Testis (tissue), 2 donors: Measurements from ENCODE around the gene MAGEA8.

ENCODE experiments used
- POLR2A ChIP-seq: fragments of 450-650 bp; IDR thresholded peaks from one replicate; pipeline ENCODE4 v1.6.1; 2017; ENCODE audit warnings: antibody characterized with exemption, mild to moderate bottlenecking, moderate library complexity
- TF ChIP-seq, protein P1 (sequence below), 3 experiments: fragments of 450-650 bp in 2 of 3; fragments of 200-600 bp in 1 of 3; sonication (generic) in 1 of 3; IDR thresholded peaks; one replicate each; pipeline ENCODE4 v1.5.1; 2016 to 2019; ENCODE audit warnings: antibody characterized with exemption in 3 of 3, mild to moderate bottlenecking in 2 of 3, moderate library complexity in 1 of 3

DNA sequence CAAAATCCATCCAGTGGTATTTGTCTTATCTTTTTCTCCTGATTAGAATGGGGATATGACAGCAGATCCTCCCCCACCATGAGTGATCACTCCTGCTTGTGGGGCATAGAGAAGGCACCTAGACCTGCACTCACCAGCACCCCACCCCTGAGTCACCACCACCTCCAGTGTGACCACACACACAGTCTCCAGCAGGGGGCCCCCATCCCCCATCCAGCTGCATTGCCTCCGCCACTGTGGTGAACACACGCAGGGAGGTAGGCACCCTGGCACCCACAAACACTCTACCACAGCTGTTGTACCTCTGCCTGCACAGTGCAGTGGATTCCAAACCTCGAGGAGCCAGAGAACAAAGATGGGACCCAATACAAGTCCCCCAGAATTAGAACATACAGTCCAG lies 9.0 kb upstream of the MAGEA8 start:
- TF ChIP-seq, protein P1, sequence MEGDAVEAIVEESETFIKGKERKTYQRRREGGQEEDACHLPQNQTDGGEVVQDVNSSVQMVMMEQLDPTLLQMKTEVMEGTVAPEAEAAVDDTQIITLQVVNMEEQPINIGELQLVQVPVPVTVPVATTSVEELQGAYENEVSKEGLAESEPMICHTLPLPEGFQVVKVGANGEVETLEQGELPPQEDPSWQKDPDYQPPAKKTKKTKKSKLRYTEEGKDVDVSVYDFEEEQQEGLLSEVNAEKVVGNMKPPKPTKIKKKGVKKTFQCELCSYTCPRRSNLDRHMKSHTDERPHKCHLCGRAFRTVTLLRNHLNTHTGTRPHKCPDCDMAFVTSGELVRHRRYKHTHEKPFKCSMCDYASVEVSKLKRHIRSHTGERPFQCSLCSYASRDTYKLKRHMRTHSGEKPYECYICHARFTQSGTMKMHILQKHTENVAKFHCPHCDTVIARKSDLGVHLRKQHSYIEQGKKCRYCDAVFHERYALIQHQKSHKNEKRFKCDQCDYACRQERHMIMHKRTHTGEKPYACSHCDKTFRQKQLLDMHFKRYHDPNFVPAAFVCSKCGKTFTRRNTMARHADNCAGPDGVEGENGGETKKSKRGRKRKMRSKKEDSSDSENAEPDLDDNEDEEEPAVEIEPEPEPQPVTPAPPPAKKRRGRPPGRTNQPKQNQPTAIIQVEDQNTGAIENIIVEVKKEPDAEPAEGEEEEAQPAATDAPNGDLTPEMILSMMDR (IDR thresholded peaks at IDR 0.05): no peak
- no peak for TF ChIP-seq POLR2A
